Smooth muscle cell of the brain vasculature (primary cell): ENCODE measurements around the gene BOD1.

ENCODE experiments used
- DNase-seq: peaks from one replicate; pipeline ENCODE4 v3.0.0-alpha.2; 2012; ENCODE audit warnings: low read depth, low spot score

BOD1 gene

GRCh38 chr5:173577166-173577565 lies 39.3 kb downstream of the BOD1 start:
- no peak for DNase-seq

GRCh38 chr5:173575985-173576384 lies 40.5 kb downstream of the BOD1 start:
- no peak for DNase-seq

DNA sequence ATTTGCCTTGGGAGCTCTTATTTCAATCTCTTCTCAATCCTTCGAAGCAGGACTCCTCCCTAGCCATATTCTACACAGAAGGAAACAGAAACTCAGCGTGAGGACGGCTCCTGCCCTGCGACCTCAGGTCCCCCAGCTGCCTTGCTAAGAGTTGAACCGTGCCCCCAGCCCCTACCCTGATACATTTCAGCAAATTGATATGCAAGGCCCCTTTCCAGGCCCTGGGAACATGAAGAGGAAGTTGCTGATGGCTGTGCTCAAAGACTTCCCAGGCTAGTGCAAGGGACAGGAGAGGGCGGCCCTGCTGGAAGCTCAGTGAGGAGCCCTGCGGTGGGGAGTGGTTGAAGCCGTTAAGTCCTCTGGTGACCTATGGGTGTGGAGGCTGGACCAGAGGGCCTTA lies 41.5 kb downstream of the BOD1 start:
- DNase-seq, result no peak

DNA sequence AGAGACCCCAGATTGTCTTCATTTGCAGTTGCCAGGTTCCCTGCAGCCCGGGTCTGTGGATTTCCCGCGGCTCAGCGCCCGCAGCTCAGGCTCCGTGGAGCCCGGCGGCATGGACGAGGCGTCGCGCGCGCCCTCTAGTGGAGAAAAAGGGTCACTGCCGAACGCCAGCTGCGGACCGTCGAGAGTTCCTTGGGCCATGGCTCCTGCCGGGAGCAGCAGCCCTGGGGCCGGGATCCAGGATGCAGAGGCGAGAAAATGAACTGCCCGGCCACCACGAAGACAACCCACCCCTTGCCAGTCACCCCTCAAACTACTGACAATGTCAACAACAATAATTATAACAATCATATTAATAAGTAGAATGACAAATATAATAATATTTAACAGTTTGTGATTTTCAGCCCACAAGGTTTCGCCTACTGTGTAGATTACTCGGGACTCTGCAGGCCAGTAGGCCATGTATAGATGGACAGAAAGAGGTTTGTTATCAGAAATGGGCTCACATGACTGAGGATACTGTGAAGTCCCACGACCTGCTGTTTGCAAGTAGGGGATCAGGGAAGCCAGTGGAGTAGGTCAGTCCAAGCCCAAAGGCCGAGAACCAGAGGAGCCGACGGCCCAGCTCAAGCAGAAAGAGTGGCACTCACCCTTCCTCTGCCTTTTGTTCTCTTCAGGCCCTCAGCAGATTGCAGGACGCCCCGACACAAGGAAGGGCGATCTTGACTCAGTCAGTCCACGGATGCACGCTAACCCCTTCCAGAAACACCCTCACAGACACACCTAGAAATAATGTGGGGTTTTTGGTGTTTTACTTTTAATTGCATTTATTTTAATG lies 43.1 kb downstream of the BOD1 start:
- DNase-seq, result peak; percentile 40

DNA sequence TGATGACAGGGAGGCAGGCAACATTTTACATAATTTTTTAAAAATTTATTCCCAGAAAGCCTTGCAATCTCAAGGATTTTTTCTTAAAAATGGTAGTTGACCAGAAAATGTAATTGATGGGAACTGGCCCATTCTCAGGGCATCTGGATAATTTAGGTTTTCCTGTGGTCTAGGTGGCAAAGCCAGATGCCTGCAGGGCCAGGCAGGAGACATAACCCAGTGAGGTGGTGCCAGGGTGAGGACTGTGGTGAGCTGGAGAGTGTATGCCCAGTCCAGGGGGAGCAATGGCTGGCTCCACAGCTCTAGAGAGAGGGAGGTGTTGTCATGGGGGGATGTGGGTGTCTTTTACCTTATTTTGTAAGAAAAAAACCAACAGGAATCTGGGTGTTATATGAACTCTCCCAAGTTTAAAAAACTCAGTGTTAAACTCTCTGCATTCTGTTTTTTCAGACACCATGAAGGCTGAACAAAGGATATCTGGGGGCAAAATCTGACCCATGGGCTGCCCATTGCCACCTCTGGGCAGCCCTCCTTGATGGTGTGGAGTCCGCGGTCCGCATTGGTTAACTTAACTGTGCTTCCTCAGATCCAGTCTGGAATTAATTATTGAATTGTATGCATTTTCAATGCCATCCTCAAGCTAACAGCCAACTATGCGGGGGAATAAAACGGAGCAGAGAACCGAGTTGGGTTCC lies 43.9 kb downstream of the BOD1 start:
- no peak for DNase-seq

GRCh38 chr5:173570321-173571090 lies 45.9 kb downstream of the BOD1 start:
- no peak for DNase-seq

DNA sequence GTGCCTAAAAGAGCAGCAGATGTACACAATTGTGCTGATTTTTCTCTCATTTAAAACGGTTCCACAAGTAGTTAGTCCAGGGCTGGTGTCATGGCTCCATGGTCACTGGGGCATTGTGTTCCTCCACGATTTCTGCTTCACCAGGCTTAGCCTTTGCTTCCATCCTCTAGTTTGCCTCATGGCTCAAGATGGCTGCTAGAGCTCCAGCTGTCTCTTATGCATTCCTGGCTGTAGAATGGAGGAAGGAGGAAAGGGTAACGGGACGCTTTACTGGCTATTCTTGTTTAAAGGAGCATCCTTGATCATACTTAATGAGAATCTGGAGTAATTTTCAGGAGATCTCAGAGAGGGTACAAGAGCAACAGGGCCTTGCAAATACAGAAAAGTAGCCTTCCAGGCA lies 47.7 kb downstream of the BOD1 start:
- no peak for DNase-seq

- no peak for DNase-seq
Measured at GRCh38 chr5:173568128-173568527, 48.3 kb downstream of the BOD1 start.

- no peak for DNase-seq
Measured at GRCh38 chr5:173567548-173567947, 48.9 kb downstream of the BOD1 start.

- DNase-seq, result no peak
Measured at GRCh38 chr5:173565491-173566072, 50.9 kb downstream of the BOD1 start.

- no peak for DNase-seq
Measured at GRCh38 chr5:173564106-173564505, 52.3 kb downstream of the BOD1 start.

GRCh38 chr5:173563246-173563645 lies 53.2 kb downstream of the BOD1 start:
- DNase-seq, result no peak

DNA sequence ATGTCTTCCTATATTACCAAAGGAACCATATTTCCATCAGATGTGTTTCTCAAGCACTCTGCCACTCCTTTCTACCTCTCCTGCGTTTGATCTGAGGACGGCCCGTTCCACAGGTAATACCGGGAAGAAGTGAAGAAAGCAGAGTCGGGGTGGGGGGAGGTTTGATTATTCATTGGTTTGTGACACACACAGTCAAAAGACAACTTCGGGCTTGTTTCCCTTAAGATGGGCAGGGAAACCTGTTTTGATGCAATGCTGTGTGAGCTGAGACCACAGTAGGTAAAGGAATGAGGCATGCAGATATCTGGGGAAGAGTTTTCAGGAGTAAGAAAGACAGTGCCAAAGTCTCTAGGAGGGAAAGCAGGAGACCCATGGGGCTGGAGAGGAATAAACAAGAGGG lies 54.0 kb downstream of the BOD1 start:
- DNase-seq, result no peak
